Activated T-cell treated with anti-CD3 and anti-CD28 coated beads for 48 hours (primary cell): ENCODE measurements around the gene STAC2.
"Not testable (repeated sequence)": the region's sequence is repeated elsewhere in the genome, so short reads cannot be mapped to it uniquely, and the experiment has no call there.

Experiments
- DNase-seq: peaks from one replicate; pipeline ENCODE4 v3.0.0-alpha.2; 2020; ENCODE audit warnings: low read depth

Gene STAC2

GRCh38 chr17:39186481-39187002 is 39.2 kb downstream of the STAC2 start:
- no peak for DNase-seq

- DNase-seq, result no peak
Observed at GRCh38 chr17:39183720-39184119, 42.0 kb downstream of the STAC2 start.

DNA sequence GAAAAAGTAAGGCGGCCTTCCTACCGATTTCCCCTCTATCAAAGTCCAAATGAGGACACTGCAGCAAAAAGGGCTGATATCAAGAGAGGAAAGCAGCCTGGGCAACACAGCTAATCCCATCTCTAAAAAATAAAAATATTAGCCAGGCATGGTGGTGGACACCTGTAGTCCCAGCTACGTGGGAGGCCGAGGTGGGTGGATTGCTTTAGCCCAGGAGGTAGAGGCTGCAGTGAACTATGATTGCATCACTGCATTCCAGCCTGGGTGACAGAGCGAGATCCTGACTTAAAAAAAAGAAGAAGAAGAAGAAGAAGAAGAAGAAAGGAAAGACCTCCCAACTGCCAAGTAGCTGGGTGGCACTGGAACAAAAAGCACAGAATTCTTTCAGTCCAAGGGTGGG is 42.7 kb downstream of the STAC2 start:
- DNase-seq, result no peak

DNA sequence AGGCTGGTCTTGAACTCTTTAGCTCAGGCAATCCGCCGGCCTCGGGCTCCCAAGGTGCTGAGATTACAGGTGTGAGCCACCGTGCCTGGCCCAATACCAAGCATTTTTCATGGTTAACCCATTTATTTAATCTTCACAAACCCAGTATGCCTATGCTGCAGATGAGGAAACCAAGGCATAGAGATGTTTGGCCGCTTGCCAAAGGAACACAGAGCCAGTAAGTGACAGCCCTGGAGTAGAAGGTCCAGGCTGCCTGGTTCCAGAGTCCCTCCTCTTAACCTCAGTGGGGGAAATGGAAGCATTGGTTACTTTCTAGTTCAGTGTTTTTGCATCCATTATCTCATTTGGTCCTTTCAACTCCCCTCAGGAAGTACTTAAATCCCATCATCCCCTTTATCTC is 44.4 kb downstream of the STAC2 start:
- DNase-seq, result no peak

DNA sequence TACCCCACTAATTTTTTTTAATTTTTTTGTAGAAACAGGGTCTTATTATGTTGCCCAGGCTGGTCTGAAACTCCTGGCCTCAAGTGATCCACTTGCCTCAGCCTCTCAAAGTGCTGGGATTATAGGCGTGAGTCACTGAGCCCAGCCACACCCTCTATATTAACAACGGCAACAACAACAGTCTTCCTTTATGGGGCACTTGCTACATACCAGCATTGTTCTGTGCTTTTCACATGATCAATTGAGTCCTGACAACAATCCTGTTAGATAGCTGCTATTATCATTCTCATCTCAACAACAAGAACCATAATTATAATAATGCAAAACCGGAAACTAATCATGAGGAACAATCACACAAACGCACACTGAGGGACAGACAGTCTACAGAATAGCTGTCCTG is 47.2 kb downstream of the STAC2 start:
- DNase-seq, result no peak

DNA sequence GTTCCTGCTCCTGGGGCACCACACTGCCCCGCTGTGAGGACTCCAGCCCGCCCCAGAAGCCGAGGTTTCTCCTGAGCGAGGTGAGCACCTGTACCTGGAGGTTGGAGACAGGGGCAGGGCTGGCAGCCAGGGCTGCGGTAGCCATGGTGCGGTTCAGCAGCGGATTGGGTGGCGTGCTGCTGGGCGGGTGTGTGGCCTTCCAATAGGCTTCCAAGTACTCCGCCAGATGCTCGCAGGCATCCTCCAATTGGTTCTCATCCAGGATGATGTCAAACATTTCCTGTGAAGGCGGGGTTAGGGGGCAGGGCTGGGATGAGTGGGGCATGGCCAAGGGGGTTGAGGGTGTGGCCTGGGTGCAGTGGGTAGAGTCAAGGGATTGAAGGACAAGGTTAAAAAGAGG is 48.5 kb downstream of the STAC2 start:
- DNase-seq, result no peak

- no peak for DNase-seq
Observed at GRCh38 chr17:39175695-39176093, 50.1 kb downstream of the STAC2 start.

DNA sequence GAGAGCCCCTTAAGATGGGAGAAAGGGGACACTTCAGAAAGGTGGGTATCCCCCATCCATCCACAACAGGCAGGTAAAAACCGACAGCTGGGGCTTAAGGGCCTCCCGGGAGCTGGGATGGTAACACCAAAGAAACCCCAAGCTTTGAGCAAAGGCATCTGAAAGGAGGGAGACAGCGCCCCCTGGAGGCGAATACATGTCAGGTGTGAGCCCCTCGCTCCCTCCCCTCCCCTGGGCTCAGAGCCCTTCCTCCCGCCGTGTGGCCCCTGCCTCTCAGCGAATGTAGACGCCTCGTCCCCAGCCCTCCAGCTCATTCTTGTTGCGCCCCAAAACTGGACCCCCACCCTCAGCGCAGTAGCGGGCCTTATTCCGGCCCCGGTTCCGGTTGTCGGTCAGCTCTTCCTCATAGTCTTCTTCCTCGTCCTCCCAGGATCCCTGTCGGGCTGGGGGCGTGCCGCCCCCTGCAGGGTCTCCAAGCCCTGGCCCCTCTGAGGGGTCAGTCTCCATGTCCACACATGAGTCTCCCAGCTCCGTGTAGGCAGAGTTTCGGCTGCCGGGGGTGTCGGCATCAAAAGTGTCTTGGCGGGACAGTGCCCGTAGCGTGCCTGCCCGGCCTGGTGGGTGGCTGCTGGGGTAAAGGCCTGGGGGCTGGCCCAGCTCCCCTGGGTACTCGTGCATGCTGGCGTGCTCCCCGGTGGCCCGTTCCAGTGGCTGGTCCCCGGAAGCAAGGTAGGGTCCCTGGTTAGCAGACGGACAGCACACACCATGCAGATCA is 50.6 kb downstream of the STAC2 start:
- DNase-seq, result peak; percentile 63

GRCh38 chr17:39173526-39174274 is 52.0 kb downstream of the STAC2 start:
- DNase-seq, result no peak

DNA sequence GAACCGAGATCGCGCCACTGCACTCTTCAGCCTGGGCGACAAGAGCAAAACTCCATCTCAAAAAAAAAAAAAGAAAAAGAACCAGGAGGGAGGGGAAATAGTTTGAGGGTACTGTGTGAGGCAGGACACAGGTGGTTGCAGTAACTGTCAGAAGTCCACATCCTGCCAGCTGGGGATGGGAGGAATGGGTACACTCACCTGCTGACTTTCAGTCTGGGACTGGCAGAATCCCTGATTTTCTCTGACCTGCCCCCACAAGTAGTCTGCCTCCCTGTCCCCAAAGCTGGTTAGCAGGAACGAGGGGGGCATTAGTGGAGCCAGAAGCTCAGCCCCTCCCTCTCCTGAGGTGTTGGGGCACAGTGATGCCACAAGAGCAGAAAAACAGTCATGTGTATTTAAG is 52.7 kb downstream of the STAC2 start:
- no peak for DNase-seq

DNA sequence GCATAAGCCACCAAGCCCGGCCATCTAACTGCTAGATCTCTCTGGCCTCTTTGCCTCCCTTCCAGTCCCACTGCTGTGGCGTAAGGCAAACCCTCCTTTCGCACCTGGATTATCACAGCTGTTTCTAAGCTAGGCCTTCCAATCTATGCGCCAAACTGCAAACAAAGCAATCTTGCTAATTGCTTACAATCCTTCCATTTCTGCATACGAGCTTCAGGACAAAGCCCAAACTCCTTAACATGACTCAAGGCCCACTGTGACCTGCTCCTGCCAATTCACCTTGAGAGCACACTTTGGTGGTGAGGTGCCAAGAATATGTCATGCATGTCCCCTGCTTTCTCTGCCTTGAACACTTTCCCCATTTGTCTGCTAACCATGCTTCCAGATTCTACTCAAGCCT is 53.8 kb downstream of the STAC2 start:
- no peak for DNase-seq

DNA sequence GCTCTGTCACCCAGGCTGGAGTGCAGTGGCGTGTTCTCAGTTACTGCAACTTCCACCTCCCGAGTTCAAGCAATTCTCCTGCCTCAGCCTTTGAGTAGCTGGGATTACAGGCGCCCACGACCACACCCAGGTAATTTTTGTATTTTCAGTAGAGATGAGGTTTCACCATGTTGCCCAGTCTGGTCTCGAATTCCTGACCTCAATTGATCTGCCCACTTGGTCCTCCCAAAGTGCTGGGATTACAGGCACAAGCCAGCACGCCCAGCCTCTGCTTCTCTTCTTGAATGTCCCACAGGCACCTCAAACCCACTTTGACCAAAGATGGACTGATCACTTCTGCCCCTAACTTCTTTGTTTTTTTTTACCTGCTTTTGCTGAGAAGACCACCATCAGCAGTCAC is 55.2 kb downstream of the STAC2 start:
- no peak for DNase-seq

GRCh38 chr17:39170109-39170508 is 55.6 kb downstream of the STAC2 start:
- DNase-seq, result no peak

GRCh38 chr17:39169518-39169917 is 56.2 kb downstream of the STAC2 start:
- no peak for DNase-seq

DNA sequence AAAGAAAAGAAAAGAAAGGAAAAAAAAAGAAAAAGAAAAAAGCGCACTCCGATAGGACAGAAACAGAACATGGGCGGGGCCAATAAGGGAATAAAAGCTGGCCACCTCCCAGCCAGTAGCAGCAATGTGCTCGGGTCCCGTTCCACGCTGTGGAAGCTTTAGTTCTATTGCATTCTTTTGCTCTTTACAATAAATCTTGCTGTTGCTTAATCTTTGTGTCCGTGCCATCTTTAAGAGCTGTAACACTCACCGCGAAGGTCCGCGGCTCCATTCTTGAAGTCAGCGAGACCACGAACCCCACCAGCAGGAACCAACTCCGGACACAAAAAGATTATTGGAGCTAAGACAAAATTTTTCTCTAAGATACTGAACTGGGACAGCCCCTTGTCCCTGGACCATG is 56.6 kb downstream of the STAC2 start:
- DNase-seq, result no peak

- DNase-seq, result not testable (repeated sequence)
Observed at GRCh38 chr17:39168503-39168902, 57.2 kb downstream of the STAC2 start.

GRCh38 chr17:39167476-39167875 is 58.3 kb downstream of the STAC2 start:
- no peak for DNase-seq

- no peak for DNase-seq
Observed at GRCh38 chr17:39166437-39167335, 59.1 kb downstream of the STAC2 start.

DNA sequence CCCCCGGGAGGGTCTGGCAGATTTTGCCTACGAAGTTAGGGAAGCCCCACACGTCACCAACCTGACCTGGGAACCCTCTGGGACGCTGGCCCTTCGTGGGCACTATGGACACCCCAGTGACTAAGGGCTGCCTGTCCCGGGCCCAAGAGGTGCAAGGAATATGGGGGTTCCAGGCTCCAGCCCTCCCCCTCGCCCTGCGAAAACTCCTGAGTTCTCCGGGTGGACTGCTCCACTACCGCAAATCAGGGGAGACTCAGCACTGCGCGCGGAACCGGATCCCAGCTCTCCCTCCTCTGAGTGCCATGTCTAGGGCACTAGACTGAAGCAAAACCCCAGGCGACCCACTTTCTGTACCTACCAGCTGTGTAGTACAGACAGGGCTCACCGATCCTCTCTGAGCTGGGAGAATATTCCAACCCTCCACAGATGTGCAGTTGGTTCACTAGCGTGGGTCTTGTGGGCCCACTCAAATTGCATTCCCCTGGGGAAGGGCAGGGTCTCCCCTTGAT is 59.9 kb downstream of the STAC2 start, which contains the start of gene ARL5C:
Gene ARL5C, minus strand, starts transcription at position 321 of the 509 bp plus-strand sequence. CDS start 401 bp downstream, outside the sequence.
- DNase-seq, result no peak

DNA sequence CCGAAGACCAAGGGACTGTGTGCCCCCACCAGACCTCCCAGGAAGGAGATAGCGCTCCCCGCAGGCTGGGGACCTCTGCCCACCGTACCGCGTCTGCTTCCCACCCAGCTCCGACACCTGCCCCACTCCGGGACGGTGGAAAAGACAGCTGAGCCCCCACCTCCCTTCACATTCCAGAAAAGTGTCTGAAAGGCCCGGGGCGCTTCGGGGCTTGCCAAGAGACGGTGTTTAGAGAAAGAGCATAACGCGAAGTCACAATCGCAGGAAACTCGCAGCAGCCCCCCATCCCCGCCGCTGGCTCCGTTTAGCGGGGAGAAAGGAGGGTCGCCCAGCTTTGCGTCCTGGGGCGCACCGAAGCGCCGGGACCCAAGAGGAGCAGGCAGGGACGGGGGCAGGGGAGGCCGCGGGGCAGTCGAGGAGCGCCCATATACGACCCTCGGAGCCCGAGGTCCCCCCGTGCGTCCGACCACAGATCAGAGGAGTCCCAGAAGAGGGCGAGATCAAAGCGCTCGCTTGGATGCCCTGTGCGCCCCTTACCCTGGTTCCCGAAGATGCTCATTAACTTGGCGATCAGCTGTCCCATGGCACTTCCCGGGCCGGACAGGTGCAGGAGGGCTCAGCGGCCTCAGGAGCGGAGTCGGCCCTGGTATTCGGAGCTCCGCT is 60.4 kb downstream of the STAC2 start:
- no peak for DNase-seq

DNA sequence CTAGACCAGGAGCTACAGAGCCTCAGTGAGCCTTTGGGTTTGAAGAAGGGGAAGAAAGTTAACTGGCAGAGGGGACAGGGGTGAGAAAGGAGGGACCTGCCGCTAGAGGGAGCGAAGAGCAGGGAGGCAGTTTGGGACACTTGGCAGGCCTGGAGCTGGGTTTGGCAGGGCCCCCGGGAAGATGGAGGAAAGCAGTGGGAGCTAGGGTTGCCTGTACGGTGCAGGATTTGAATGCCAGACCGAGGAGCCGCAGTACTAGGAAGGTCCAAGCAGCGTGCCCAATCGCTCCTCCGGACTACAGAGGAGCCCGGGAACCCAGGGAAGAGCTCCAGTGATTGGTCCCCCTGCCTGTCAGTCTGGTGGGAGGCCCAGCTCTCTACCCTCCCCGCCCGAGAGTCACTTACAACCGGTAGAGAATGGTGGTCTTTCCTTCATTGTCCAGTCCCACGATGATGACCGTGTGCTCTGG is 61.0 kb downstream of the STAC2 start:
- peak; percentile 75 for DNase-seq
